ENCODE results near the gene RAB3B.
A peak's percentile ranks its signal among the peaks of the same experiment; 100 is the strongest.
"Not testable (repeated sequence)": the region's sequence is repeated elsewhere in the genome, so short reads cannot be mapped to it uniquely, and the experiment has no call there.

RAB3B gene

DNA sequence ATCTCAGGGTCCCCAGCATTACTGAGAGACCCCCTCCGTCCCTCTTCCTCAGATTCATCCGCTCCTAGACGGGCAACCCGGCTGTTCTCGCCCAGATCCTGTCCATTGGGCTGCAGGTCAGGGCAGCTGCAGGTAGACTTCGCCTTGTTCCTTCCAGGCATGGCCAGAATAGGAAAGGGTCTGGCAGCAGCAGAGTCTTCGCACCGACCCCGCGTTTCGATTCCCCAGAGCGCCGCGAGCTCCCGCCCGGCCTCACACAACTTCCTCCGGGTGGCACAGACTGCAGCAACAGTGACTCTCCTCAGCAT lies 112.2 kb downstream of the RAB3B start:
- Histone ChIP-seq H3K4me3 (ENCODE audit: low read length) (peak overlapping the region; percentile 79), H3K9me3 (replicated peaks; ENCODE audit: low read length) (no peaks in the 10 kb centered on the region), H3K4me1 (ENCODE audit: control insufficient read depth, insufficient read depth, low read length) (peaks cover 12% of the 10 kb centered on the region), H3K36me3 (ENCODE audit: insufficient read depth, low read length) (no peaks in the 10 kb centered on the region), H3K27me3 (ENCODE audit: control insufficient read depth, insufficient read depth, low read length) (no peaks in the 10 kb centered on the region), H3K4me2 (ENCODE audit: low read length) (peak overlapping the region; percentile 76), H3K9ac (ENCODE audit: low read depth, low read length) (peak overlapping the region; percentile 94)

DNA sequence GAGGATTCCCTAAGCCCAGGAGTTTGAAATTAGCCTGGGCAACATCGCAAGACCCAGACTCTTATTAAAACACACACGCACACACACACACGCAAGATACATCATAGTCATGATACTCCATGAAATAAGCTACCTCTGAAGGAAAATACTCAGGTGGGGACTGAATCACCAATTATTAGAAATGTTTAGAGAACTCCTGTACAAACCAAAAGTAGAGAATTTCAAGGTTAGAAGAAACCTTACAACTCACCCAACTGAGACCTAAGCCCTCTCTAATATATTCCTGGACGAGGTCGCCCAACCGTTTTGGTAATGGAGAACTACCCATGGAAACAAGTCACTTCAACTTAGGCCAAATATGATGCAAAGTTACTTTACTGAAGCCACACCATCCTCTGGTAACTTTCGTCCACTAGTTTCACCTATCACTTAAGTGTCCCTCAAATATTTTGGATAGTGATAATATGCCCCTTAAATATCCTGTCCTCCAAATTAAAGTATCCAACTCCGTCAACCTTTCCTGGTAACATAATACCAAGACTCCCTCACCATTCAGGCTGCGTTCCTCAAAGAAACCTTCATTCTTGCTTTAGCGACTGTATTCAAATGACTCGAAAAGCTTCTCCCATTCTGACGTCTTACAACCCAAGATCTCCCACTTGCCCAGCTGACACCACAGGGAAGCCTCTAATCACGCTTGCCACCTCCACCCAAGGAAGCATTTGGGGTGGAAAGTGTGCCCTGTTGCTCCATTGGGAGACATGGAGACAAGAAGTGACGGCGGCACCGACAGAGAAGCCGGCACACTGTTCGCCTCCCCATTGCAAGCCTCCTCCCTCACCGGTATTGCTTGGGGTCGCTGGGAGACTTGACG lies 112.8 kb downstream of the RAB3B start:
- Histone ChIP-seq H3K9me3 (replicated peaks; ENCODE audit: low read length) (no peaks in the 10 kb centered on the region), H3K27me3 (ENCODE audit: control insufficient read depth, insufficient read depth, low read length) (no peaks in the 10 kb centered on the region), H3K4me1 (ENCODE audit: control insufficient read depth, insufficient read depth, low read length) (peaks cover 12% of the 10 kb centered on the region), H3K4me2 (ENCODE audit: low read length) (peak overlapping the region; percentile 76), H3K4me3 (ENCODE audit: low read length) (peak overlapping the region; percentile 79), H3K36me3 (ENCODE audit: insufficient read depth, low read length) (no peaks in the 10 kb centered on the region), H3K9ac (ENCODE audit: low read depth, low read length) (peak overlapping the region; percentile 94)

DNA sequence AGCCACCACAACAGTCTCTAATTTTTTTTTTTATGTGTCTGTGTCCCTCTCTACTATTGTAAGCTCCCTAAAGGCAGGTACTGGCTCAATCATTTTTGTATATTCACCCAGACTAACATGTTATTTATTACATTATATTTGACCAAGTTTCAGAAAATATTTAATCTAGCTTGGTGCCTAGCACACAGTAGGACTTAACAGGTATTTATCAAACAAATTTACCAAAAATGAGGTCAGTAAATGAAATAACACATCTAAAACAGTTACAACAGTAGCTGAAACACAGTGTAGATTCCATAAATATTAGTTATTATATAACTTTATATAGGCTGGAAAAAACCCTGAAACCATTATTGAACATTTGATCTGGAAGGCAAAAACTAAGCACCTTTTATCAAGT lies 114.7 kb downstream of the RAB3B start:
- H3K9me3 ChIP-seq (replicated peaks; ENCODE audit: low read length), result no peaks in the 10 kb centered on the region
- H3K4me2 ChIP-seq (ENCODE audit: low read length), result peak overlapping the region; percentile 76
- H3K27me3 ChIP-seq (ENCODE audit: control insufficient read depth, insufficient read depth, low read length), result no peaks in the 10 kb centered on the region
- no peak overlapping the region for H3K9ac ChIP-seq (ENCODE audit: low read depth, low read length)
- no peak overlapping the region for H3K4me3 ChIP-seq (ENCODE audit: low read length)
- H3K36me3 ChIP-seq (ENCODE audit: insufficient read depth, low read length), result peaks cover 4% of the 10 kb centered on the region
- peaks cover 12% of the 10 kb centered on the region for H3K4me1 ChIP-seq (ENCODE audit: control insufficient read depth, insufficient read depth, low read length)

DNA sequence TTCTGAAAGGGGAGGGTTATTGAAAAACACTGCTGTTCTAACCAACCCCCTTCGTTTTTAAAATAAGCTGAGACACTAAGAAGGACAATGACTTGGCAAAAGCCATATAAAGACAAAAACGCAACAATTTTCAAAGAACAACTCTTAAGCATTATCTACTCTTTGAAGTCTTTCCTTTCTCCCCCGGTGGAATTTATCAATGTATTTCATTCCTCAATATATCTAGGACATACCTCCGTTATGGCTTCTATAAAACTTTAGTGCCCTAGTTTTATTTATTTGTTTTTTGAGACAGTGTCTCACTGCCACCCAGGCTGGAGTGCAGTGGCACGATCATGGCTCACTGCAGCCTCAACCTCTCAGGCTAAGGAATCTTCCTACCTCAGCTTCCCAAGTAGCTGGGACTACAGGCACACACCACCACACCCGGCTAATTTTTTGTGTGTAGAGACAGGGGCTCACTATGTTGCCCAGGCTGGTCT lies 115.2 kb downstream of the RAB3B start:
- Histone ChIP-seq H3K4me3 (ENCODE audit: low read length) (no peak overlapping the region), H3K4me1 (ENCODE audit: control insufficient read depth, insufficient read depth, low read length) (peaks cover 12% of the 10 kb centered on the region), H3K36me3 (ENCODE audit: insufficient read depth, low read length) (peaks cover 4% of the 10 kb centered on the region), H3K4me2 (ENCODE audit: low read length) (peak overlapping the region; percentile 76), H3K9ac (ENCODE audit: low read depth, low read length) (no peak overlapping the region), H3K27me3 (ENCODE audit: control insufficient read depth, insufficient read depth, low read length) (no peaks in the 10 kb centered on the region), H3K9me3 (replicated peaks; ENCODE audit: low read length) (no peaks in the 10 kb centered on the region)

DNA sequence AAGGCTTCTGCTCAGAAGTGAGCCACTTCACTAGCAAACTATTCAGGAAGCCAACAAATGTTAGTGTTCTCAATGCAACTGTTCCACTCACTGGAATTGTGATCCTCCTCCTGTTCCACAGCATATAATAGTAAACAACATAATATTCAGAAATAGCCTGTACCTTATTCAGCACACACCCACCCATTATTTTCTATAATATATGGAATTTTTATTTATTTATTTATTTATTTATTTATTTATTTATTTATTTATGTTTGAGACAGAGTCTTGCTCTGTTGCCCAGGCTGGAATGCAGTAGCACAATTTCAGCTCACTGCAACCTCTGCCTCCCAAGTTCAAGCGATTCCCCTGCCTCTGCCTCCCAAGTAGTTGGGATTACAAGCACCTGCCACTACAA lies 117.2 kb downstream of the RAB3B start:
- not testable (repeated sequence) for H3K27me3 ChIP-seq (ENCODE audit: control insufficient read depth, insufficient read depth, low read length); H3K4me1 ChIP-seq (ENCODE audit: control insufficient read depth, insufficient read depth, low read length); H3K9ac ChIP-seq (ENCODE audit: low read depth, low read length); H3K4me3 ChIP-seq (ENCODE audit: low read length); H3K36me3 ChIP-seq (ENCODE audit: insufficient read depth, low read length); H3K4me2 ChIP-seq (ENCODE audit: low read length); H3K9me3 ChIP-seq (replicated peaks; ENCODE audit: low read length)

DNA sequence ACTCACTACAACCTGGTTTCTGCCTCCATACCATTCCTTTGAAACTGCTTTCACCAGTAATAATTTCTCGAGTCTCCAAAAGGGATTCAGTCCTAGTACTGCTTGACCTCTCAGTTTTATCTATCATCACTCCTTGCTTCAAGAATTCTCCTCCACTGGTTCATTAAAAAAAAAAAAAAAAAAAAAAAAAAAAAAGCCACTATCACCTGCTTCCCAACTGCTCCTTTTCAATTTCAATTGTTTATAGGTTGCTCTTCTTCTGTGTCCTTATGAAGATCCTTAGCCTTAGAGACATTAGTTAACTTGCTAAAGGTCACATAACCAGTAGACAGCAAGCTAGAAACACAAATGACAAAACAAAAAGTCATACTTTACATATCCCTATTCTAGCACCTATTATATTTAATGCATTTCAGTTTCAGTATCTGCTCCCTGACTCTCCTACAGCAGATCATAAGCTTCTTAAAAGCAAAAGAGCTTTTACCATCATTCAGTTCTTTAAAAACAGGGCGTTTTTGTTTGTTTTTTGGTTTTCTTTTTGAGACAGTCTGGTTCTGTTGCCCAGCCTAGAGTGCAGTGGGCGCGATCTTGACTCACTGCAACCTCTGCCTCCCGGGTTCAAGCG lies 119.0 kb downstream of the RAB3B start:
- H3K9ac ChIP-seq (ENCODE audit: low read depth, low read length), result no peak overlapping the region

DNA sequence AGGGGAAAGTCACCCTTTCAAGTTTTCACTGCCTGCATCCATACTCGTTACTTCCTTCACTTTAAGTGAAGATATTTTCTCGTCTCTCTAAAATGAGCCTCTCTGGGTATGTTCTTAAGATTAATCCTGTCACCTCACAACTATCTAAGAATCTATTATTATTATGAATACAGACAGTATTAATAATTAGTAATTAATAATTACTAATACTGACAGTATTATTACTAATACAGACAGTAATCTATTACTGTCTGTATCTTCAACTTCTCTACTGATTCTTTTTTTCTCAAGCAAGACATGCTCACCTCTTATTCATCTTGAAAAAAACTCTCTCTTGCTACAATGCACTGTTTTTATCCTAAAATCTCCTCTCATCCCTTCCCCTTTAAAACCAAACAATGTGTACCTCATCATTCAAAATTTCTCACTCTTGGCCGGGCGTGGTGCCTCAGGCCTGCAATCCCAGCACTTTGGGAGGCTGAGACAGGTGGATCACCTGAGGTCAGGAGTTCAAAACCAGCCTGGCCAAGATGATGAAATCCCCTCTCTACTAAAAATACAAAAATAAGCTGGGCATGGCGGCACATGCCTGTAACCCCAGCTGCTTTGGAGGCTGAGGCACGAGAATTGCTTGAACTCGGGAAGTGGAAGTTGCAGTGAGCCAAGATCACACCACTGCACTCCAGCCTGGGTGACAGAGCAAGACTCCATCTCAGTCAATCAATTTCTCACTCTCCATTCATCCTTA lies 119.7 kb downstream of the RAB3B start:
- no peak overlapping the region for H3K4me2 ChIP-seq (ENCODE audit: low read length)

More for the DNA sequence above, 119.0 kb downstream of the RAB3B start:
- Histone ChIP-seq H3K9me3 (replicated peaks; ENCODE audit: low read length) (no peaks in the 10 kb centered on the region), H3K4me2 (ENCODE audit: low read length) (no peak overlapping the region), H3K36me3 (ENCODE audit: insufficient read depth, low read length) (peaks cover 8% of the 10 kb centered on the region), H3K27me3 (ENCODE audit: control insufficient read depth, insufficient read depth, low read length) (no peaks in the 10 kb centered on the region), H3K4me3 (ENCODE audit: low read length) (no peak overlapping the region), H3K4me1 (ENCODE audit: control insufficient read depth, insufficient read depth, low read length) (peaks cover 5% of the 10 kb centered on the region)

DNA sequence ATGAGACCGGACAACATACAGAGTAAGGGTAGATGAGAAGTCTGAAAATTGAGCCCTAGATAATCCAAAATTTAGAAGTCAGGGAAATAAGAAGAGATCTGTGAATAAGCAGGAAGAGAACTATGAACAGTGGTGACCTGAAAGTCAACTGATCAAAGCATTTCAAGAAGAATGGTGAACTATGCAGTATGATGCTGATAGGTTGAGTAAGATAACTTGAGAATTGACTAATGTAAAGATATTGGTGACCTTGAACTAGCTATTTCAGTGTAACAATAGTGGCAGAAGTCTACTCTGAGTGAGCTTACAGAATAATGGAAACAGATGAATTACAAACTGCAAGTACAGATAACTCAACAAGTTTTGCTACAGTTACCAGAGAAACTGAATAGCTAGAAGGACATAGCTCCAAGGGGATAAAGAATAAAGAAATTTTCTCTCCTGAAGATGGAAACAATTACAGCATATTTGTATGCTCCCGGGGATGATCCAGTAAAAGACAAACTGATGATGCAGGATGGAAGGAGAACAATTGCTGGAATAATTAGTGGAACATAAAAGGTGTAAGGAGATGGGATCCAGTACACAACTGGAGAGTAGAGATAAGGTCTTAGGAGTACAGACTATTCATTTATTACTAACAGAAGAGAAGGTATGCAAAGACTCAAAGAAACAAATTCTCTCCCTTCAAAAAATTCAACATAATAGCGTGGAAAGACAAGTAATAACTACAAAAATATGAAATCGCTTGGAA lies 122.8 kb downstream of the RAB3B start:
- Histone ChIP-seq H3K9ac (ENCODE audit: low read depth, low read length) (no peak overlapping the region), H3K4me3 (ENCODE audit: low read length) (no peak overlapping the region), H3K36me3 (ENCODE audit: insufficient read depth, low read length) (peaks cover 14% of the 10 kb centered on the region), H3K9me3 (replicated peaks; ENCODE audit: low read length) (no peaks in the 10 kb centered on the region), H3K27me3 (ENCODE audit: control insufficient read depth, insufficient read depth, low read length) (no peaks in the 10 kb centered on the region), H3K4me1 (ENCODE audit: control insufficient read depth, insufficient read depth, low read length) (no peaks in the 10 kb centered on the region), H3K4me2 (ENCODE audit: low read length) (no peak overlapping the region)

More for the DNA sequence above, 119.7 kb downstream of the RAB3B start:
- Histone ChIP-seq H3K27me3 (ENCODE audit: control insufficient read depth, insufficient read depth, low read length) (no peaks in the 10 kb centered on the region), H3K4me1 (ENCODE audit: control insufficient read depth, insufficient read depth, low read length) (no peaks in the 10 kb centered on the region), H3K9me3 (replicated peaks; ENCODE audit: low read length) (no peaks in the 10 kb centered on the region), H3K4me3 (ENCODE audit: low read length) (no peak overlapping the region), H3K9ac (ENCODE audit: low read depth, low read length) (no peak overlapping the region), H3K36me3 (ENCODE audit: insufficient read depth, low read length) (peaks cover 8% of the 10 kb centered on the region)

DNA sequence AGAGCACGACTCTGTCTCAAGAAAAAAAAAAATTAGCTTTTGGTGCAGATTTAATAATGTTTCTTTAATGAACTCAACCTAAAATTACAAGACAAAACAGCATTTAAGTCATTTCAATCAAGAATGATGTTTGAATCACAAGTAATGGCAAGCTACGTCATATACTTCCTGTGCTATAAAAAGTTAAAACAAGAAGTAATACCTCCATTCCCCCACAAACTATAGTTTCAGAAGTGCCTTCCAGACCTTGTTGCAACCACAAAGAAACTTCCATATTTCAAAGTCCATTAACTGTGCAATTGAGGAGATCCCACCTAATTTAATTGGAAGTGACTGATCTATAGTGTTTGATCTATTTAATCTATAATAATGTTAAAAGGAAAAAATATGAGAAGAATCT lies 127.1 kb downstream of the RAB3B start:
- Histone ChIP-seq H3K9me3 (replicated peaks; ENCODE audit: low read length) (no peaks in the 10 kb centered on the region), H3K4me2 (ENCODE audit: low read length) (no peak overlapping the region), H3K36me3 (ENCODE audit: insufficient read depth, low read length) (peaks cover 6% of the 10 kb centered on the region), H3K9ac (ENCODE audit: low read depth, low read length) (no peak overlapping the region), H3K27me3 (ENCODE audit: control insufficient read depth, insufficient read depth, low read length) (no peaks in the 10 kb centered on the region), H3K4me3 (ENCODE audit: low read length) (no peak overlapping the region), H3K4me1 (ENCODE audit: control insufficient read depth, insufficient read depth, low read length) (no peaks in the 10 kb centered on the region)

DNA sequence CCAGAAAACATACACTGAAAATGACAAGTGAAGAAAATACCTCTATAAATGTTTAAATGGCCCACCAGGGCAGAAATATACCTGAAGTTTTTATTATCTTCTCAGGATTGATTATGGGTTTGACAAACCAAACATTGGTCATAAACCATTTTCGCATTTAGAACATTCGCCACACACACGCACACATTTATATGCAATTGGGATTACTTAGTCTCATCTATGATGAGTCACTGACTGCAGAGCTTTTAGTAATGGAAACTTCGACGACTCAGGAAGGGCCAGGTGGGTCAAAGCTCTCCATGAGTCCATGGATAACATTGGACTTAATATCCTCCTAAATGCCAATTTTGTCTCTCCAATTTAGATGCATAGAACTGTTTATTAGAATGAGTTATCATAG lies 128.8 kb downstream of the RAB3B start:
- H3K36me3 ChIP-seq (ENCODE audit: insufficient read depth, low read length), result peaks cover 6% of the 10 kb centered on the region
- H3K9ac ChIP-seq (ENCODE audit: low read depth, low read length), result no peak overlapping the region
- H3K4me1 ChIP-seq (ENCODE audit: control insufficient read depth, insufficient read depth, low read length), result no peaks in the 10 kb centered on the region
- H3K4me2 ChIP-seq (ENCODE audit: low read length), result no peak overlapping the region
- H3K9me3 ChIP-seq (replicated peaks; ENCODE audit: low read length), result no peaks in the 10 kb centered on the region
- no peaks in the 10 kb centered on the region for H3K27me3 ChIP-seq (ENCODE audit: control insufficient read depth, insufficient read depth, low read length)
- no peak overlapping the region for H3K4me3 ChIP-seq (ENCODE audit: low read length)

DNA sequence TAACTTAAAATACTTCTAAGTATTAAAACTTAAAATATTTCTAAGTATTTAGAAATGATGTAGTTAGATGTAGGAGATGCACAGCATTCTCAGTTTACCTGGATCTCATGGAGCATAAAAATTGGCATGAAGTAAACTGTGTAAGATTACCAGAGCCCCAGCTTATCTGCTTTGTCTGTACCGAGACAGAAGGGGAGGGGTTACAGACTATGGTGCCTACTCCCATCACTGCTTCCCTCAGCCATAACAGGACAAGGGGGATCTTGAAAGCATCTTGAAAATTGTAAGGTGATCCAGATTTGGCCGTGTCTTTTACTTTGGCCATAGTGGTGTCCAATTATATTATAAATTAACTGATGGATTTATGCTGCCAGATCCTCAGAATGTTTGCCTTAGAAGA lies 130.8 kb downstream of the RAB3B start:
- Histone ChIP-seq H3K4me1 (ENCODE audit: control insufficient read depth, insufficient read depth, low read length) (no peaks in the 10 kb centered on the region), H3K36me3 (ENCODE audit: insufficient read depth, low read length) (peaks cover 10% of the 10 kb centered on the region), H3K9ac (ENCODE audit: low read depth, low read length) (no peak overlapping the region), H3K9me3 (replicated peaks; ENCODE audit: low read length) (no peaks in the 10 kb centered on the region), H3K4me2 (ENCODE audit: low read length) (no peak overlapping the region), H3K27me3 (ENCODE audit: control insufficient read depth, insufficient read depth, low read length) (no peaks in the 10 kb centered on the region), H3K4me3 (ENCODE audit: low read length) (no peak overlapping the region)

Measured in skeletal muscle satellite cell (primary cell).